ENCODE data around the gene NCKAP1.

NCKAP1 gene

GRCh38 chr2:182866461-182867406 is 171.5 kb downstream of the NCKAP1 start, which contains the start of gene FRZB:
Gene FRZB (minus strand): TSS chr2:182866637. CDS start chr2:182866552, 85 bp downstream.
- DNase-seq = peak; percentile 94

GRCh38 chr2:182866095-182866460 is 172.2 kb downstream of the NCKAP1 start:
- peak; percentile 81 for DNase-seq

- DNase-seq = peak; percentile 39
These were observed 173.2 kb downstream of the NCKAP1 start for GRCh38 chr2:182864949-182865570.

- no peak for DNase-seq
These were observed 174.6 kb downstream of the NCKAP1 start for GRCh38 chr2:182863642-182864041.

- no peak for DNase-seq
These were observed 176.2 kb downstream of the NCKAP1 start for GRCh38 chr2:182862091-182862490.

GRCh38 chr2:182860858-182861257 is 177.4 kb downstream of the NCKAP1 start:
- DNase-seq = no peak
